H1 (cell line): ENCODE measurements around the gene OPN3. TPM values are rescaled to one million over a fixed set of nuclear protein-coding genes. Genes with fewer than 3 reads are reported as not detected.

Experiments
- CTCF ChIA-PET: fragments of 300-600 bp; sonication (Branson Sonifier 250); formaldehyde crosslinking; loops from one replicate; lab custom pipeline; 2021; ENCODE audit not compliant: partially characterized antibody; lab: Charles Lee
- POLR2A ChIA-PET: fragments of 300-600 bp; sonication (Branson Sonifier 250); formaldehyde crosslinking; loops from one replicate; lab custom pipeline; 2021; ENCODE audit warnings: inconsistent platforms; ENCODE audit not compliant: partially characterized antibody; lab: Charles Lee
- DNase-seq, 2 experiments: peaks; one replicate each; pipeline versions ENCODE4 v3.0.0 to v3.0.0-alpha.2; 2010 to 2022; ENCODE audit warnings: low spot score in 2 of 2, low read depth in 1 of 2, mixed read lengths in 1 of 2
- FAIRE-seq: peaks from 2 replicates; lab custom pipeline; 2011; peaks lifted over from hg19 to GRCh38; lab: Jason Lieb, UNC
- H2AFZ ChIP-seq: 2 replicates; pipeline ENCODE4 v1.8.1; 2012; ENCODE audit warnings: low read length, inconsistent platforms
- H2AK5ac ChIP-seq: 2 replicates; pipeline ENCODE4 v1.6.1; 2013; ENCODE audit warnings: low read depth, low read length
- H2BK120ac ChIP-seq: replicated peaks from 2 replicates; pipeline ENCODE3; 2013; ENCODE audit warnings: low read depth, low read length, inconsistent platforms
- H2BK12ac ChIP-seq: 2 replicates; pipeline ENCODE4 v1.6.1; 2013; ENCODE audit warnings: low read depth, low read length
- H2BK15ac ChIP-seq: 2 replicates; pipeline ENCODE4 v1.6.1; 2013; ENCODE audit warnings: low read length
- H2BK20ac ChIP-seq: 2 replicates; pipeline ENCODE4 v1.6.1; 2013; ENCODE audit warnings: low read length
- H2BK5ac ChIP-seq: 2 replicates; pipeline ENCODE4 v1.6.1; 2013; ENCODE audit warnings: low read depth, low read length
- H3K14ac ChIP-seq: 2 replicates; pipeline ENCODE4 v1.6.1; 2013; ENCODE audit warnings: inconsistent platforms; ENCODE audit not compliant: insufficient read length
- H3K18ac ChIP-seq: 2 replicates; pipeline ENCODE4 v1.6.1; 2013; ENCODE audit warnings: low read length; ENCODE audit errors: extremely low read depth
- H3K23ac ChIP-seq: 2 replicates; pipeline ENCODE4 v1.6.1; 2013; ENCODE audit warnings: inconsistent platforms; ENCODE audit not compliant: insufficient read length
- H3K23me2 ChIP-seq: 2 replicates; pipeline ENCODE4 v1.6.1; 2013; ENCODE audit warnings: low read depth, low read length
- H3K27ac ChIP-seq: 2 replicates; pipeline ENCODE4 v1.6.1; 2011; ENCODE audit warnings: low read depth, low read length, inconsistent platforms
- H3K27me3 ChIP-seq, 4 experiments: replicated peaks in 1 of 4; 1 replicate in 1 of 4; 2 replicates in 3 of 4; pipeline versions ENCODE4 v1.6.1 to v1.8.1; 2011 to 2013; ENCODE audit warnings: low read length in 3 of 4, mild to moderate bottlenecking in 3 of 4, inconsistent platforms in 2 of 4, mixed read lengths in 2 of 4, moderate library complexity in 1 of 4; ENCODE audit not compliant: control insufficient read depth in 3 of 4, insufficient read depth in 3 of 4; ENCODE audit errors: extremely low read depth in 1 of 4
- H3K36me3 ChIP-seq, 4 experiments: 2 replicates each; pipeline versions ENCODE4 v1.6.1 to v1.8.1; 2011 to 2013; ENCODE audit warnings: mild to moderate bottlenecking in 4 of 4, low read length in 3 of 4, moderate library complexity in 2 of 4, control low read depth in 1 of 4, inconsistent platforms in 1 of 4; ENCODE audit not compliant: insufficient read depth in 4 of 4, control insufficient read depth in 2 of 4
- H3K4ac ChIP-seq: replicated peaks from 2 replicates; pipeline ENCODE3; 2013; ENCODE audit warnings: low read length, low read depth, mixed read lengths, inconsistent platforms; ENCODE audit not compliant: insufficient read length
- H3K4me1 ChIP-seq, 4 experiments: replicated peaks in 1 of 4; 1 replicate in 1 of 4; 2 replicates in 3 of 4; pipeline versions ENCODE4 v1.6.1 to v1.8.1; 2011 to 2013; ENCODE audit warnings: low read length in 3 of 4, inconsistent platforms in 2 of 4, mixed read lengths in 1 of 4; ENCODE audit not compliant: insufficient read depth in 4 of 4, control insufficient read depth in 3 of 4
- H3K4me2 ChIP-seq, 2 experiments: 2 replicates each; pipeline versions ENCODE4 v1.6.1 to v1.8.1; 2011 to 2013; ENCODE audit warnings: low read depth in 2 of 2, low read length in 2 of 2, control low read depth in 1 of 2, inconsistent platforms in 1 of 2, mild to moderate bottlenecking in 1 of 2; ENCODE audit not compliant: insufficient read depth in 1 of 2
- H3K4me3 ChIP-seq, 4 experiments: fragments of 200-600, 300-600 bp in 1 of 4; sonication (generic), shearing (Covaris generic), sonication (Bioruptor Twin) in 1 of 4; 2 replicates each; pipeline versions ENCODE4 v1.5.1 to v1.8.1; 2011 to 2016; ENCODE audit warnings: low read length in 4 of 4, low read depth in 3 of 4, control low read depth in 2 of 4, inconsistent platforms in 2 of 4, mild to moderate bottlenecking in 2 of 4, mixed read lengths in 1 of 4, moderate library complexity in 1 of 4; ENCODE audit not compliant: insufficient read depth in 2 of 4; ENCODE audit errors: extremely low read depth in 1 of 4
- H3K56ac ChIP-seq: replicated peaks from 2 replicates; pipeline ENCODE3; 2013; ENCODE audit warnings: low read depth, mild to moderate bottlenecking, mixed read lengths, low read length, inconsistent platforms; ENCODE audit not compliant: insufficient read length
- H3K79me1 ChIP-seq: 2 replicates; pipeline ENCODE4 v1.6.1; 2013; ENCODE audit warnings: low read depth, low read length, control low read depth
- H3K79me2 ChIP-seq, 2 experiments: 2 replicates each; pipeline versions ENCODE4 v1.6.1 to v1.8.1; 2012 to 2013; ENCODE audit warnings: low read length in 2 of 2, mild to moderate bottlenecking in 2 of 2, inconsistent platforms in 1 of 2; ENCODE audit not compliant: insufficient read depth in 2 of 2, control insufficient read depth in 1 of 2
- H3K9ac ChIP-seq, 4 experiments: replicated peaks in 1 of 4; 1 replicate in 1 of 4; 2 replicates in 3 of 4; pipeline versions ENCODE4 v1.6.1 to v1.8.1; 2011 to 2013; ENCODE audit warnings: low read depth in 3 of 4, low read length in 3 of 4, control low read depth in 2 of 4, mild to moderate bottlenecking in 2 of 4, moderate library complexity in 2 of 4, inconsistent platforms in 1 of 4; ENCODE audit errors: extremely low read depth in 1 of 4
- H3K9me3 ChIP-seq, 2 experiments: 2 replicates each; pipeline versions ENCODE4 v1.6.1 to v1.8.1; 2012 to 2013; ENCODE audit warnings: mild to moderate bottlenecking in 2 of 2, moderate library complexity in 2 of 2, control low read depth in 1 of 2, inconsistent platforms in 1 of 2, low read depth in 1 of 2, low read length in 1 of 2, mixed read lengths in 1 of 2; ENCODE audit not compliant: insufficient read depth in 2 of 2
- H4K20me1 ChIP-seq, 2 experiments: replicated peaks in 1 of 2; 2 replicates each; pipeline versions ENCODE3 to v1.8.1; 2011 to 2013; ENCODE audit warnings: inconsistent platforms in 2 of 2, low read length in 2 of 2, mild to moderate bottlenecking in 1 of 2; ENCODE audit not compliant: insufficient read depth in 2 of 2, control insufficient read depth in 1 of 2
- H4K5ac ChIP-seq: 2 replicates; pipeline ENCODE4 v1.6.1; 2013; ENCODE audit warnings: low read length, low read depth, mixed read lengths, inconsistent platforms; ENCODE audit not compliant: insufficient read length
- H4K8ac ChIP-seq: 2 replicates; pipeline ENCODE4 v1.8.0; 2013; ENCODE audit warnings: mild to moderate bottlenecking, moderate library complexity, low read length, inconsistent platforms; ENCODE audit not compliant: insufficient read depth; ENCODE audit errors: extremely low read depth
- H4K91ac ChIP-seq: replicated peaks from 2 replicates; pipeline ENCODE3; 2013; ENCODE audit warnings: low read length, mixed read lengths, inconsistent platforms; ENCODE audit not compliant: insufficient read length
- CEBPB ChIP-seq: IDR thresholded peaks from 2 replicates; pipeline ENCODE4 v1.6.1; 2012; ENCODE audit warnings: low read depth, low read length
- FOSL1 ChIP-seq: IDR thresholded peaks from 2 replicates; pipeline ENCODE4 v1.6.1; 2011; ENCODE audit warnings: mild to moderate bottlenecking, low read depth, low read length, moderate library complexity; ENCODE audit not compliant: insufficient read depth
- GABPA ChIP-seq: IDR thresholded peaks from 2 replicates; pipeline ENCODE4 v1.6.1; 2011; ENCODE audit warnings: mild to moderate bottlenecking, low read length, moderate library complexity, borderline replicate concordance; ENCODE audit not compliant: insufficient read depth
- HDAC6 ChIP-seq: IDR thresholded peaks from one replicate; pipeline ENCODE4 v1.7.1; 2012; ENCODE audit warnings: low read depth, mild to moderate bottlenecking, inconsistent platforms, low read length, moderate library complexity
- MAFK ChIP-seq: IDR thresholded peaks from 2 replicates; pipeline ENCODE4 v1.6.1; 2012; ENCODE audit warnings: low read depth, mild to moderate bottlenecking, improper control_type of control experiment, low read length
- PHF8 ChIP-seq: fragments of 200-600 bp; sonication (generic); conservative IDR thresholded peaks from 2 replicates; pipeline ENCODE4 v1.7.1; 2012; ENCODE audit warnings: low read depth, mild to moderate bottlenecking, inconsistent platforms, low read length, moderate library complexity
- POLR2AphosphoS5 ChIP-seq: IDR thresholded peaks from 2 replicates; pipeline ENCODE4 v1.6.1; 2011; ENCODE audit warnings: low read depth, low read length
- WGBS, 2 experiments: shearing (Covaris generic) in 1 of 2; methylation state at CpG; one replicate each; pipeline versions ENCODE4 v1.1.6 to v1.1.7; 2013 to 2015; ENCODE audit warnings: low lambda C conversion rate in 2 of 2, mixed read lengths in 2 of 2, inconsistent platforms in 1 of 2, low coverage in 1 of 2, missing lambda C conversion rate in 1 of 2; ENCODE audit not compliant: insufficient replicate concordance in 2 of 2, insufficient coverage in 1 of 2, insufficient read length in 1 of 2; ENCODE audit errors: extremely low coverage in 1 of 2, missing lambda C conversion rate in 1 of 2; 5-methylcytosine and 5-hydroxymethylcytosine counted together
- polyA plus RNA-seq, 7 experiments: library from polyadenylated mRNA; depleted of rRNA in 3 of 7; stranded (reverse) in 5 of 7; unstranded in 2 of 7; fragments of >200 nt in 5 of 7; fragments of 200-250 nt in 2 of 7; gene quantifications; 1 replicate in 5 of 7; 2 replicates in 1 of 7; 4 replicates in 1 of 7; pipeline versions ENCODE4 v1.2.1 to v1.2.3, GENCODE V29; 2011 to 2013; ENCODE audit warnings: missing spikeins in 2 of 7, mixed read lengths in 2 of 7
- total RNA-seq: library from RNA; stranded (reverse); fragmentation: NEBNext Ultra II Directional; extraction: Animal tissue kit (Norgen Biotek cat#: 25700); gene quantifications from 2 replicates; pipeline ENCODE4 v1.2.1, GENCODE V29; 2021

Gene OPN3
- total and polyA plus RNA-seq, 2 of the 8 experiments (the other 6 are each of a cell fraction or from before 2014, with no cell fraction given) = 8.8 to 19.4 TPM

DNA sequence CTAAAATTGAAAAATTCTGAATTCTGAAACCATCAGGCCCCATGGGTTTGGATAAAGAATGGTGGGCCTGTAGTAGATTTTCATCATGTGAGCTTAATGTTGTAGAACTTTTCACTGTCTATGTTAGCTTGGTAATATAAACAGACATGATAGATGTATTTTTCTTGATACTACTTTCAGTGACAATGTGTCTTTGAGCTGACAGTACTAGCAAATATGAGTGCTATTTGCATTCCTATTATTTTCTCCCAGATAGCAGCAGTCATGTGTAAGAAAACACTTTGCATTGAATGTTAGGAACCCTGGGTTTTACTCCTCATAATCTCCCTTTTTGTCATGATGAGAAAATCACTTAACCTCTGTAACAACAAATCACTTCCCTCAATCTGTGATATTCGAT, 89.9 kb downstream of the OPN3 start:
- Histone ChIP-seq H4K5ac (no peak overlapping the region), H3K36me3 (no peaks in the 10 kb centered on the region), H3K23me2 (no peaks in the 10 kb centered on the region), H2BK5ac (no peak overlapping the region), H3K4me1 (no peaks in the 10 kb centered on the region), H2AK5ac (no peak overlapping the region), H3K4ac (no peak overlapping the region), H4K8ac (no peak overlapping the region), H2BK12ac (no peak overlapping the region), H2BK15ac (no peak overlapping the region), H3K27me3 (no peaks in the 10 kb centered on the region), H3K27ac (no peak overlapping the region), H3K4me2 (no peak overlapping the region), H3K79me2 (no peaks in the 10 kb centered on the region), H3K14ac (no peak overlapping the region), H2AFZ (no peak overlapping the region), H3K18ac (no peak overlapping the region), H3K79me1 (no peaks in the 10 kb centered on the region), H3K23ac (no peak overlapping the region), H4K20me1 (no peaks in the 10 kb centered on the region), H2BK120ac (no peak overlapping the region), H3K9ac (no peak overlapping the region), H4K91ac (no peak overlapping the region), H3K56ac (no peak overlapping the region), H2BK20ac (no peak overlapping the region), H3K9me3 (no peaks in the 10 kb centered on the region), H3K4me3 (no peak overlapping the region)
- ChIA-PET POLR2A (no interaction called here), CTCF (interaction anchor here (0.7 kb wide), 1 partner anchor 16 kb away, joined by 3 read pairs; no protein-coding TSS in a partner anchor)
- 96% methylated on average over 1 of the region's 1 CpG; no CpG with 5 or more reads in 1 of the 2 experiments for WGBS, 2 experiments
- DNase-seq (no peak), FAIRE-seq (no peak)
- TF ChIP-seq CEBPB (no peak), FOSL1 (no peak), MAFK (no peak), HDAC6 (no peak), POLR2AphosphoS5 (no peak), PHF8 (no peak), GABPA (no peak)
